ENCODE data around the gene COL13A1. TPM values are rescaled to one million over a fixed set of nuclear protein-coding genes. Genes with fewer than 3 reads are reported as not detected.

COL13A1 gene
- total RNA-seq, 4 donors from 2014 or later = 0.17 to 0.49 (median 0.44) TPM; not detected in 1

- TF ChIP-seq CTCF (IDR thresholded peaks at IDR 0.05; ENCODE audit: low read depth) = no peak
These were observed 177.5 kb downstream of the COL13A1 start for GRCh38 chr10:69979174-69979573.

- TF ChIP-seq CTCF (IDR thresholded peaks at IDR 0.05; ENCODE audit: low read depth) = no peak
These were observed 179.0 kb downstream of the COL13A1 start for GRCh38 chr10:69980672-69981071.

GRCh38 chr10:69988094-69988493 lies 186.4 kb downstream of the COL13A1 start:
- no peak for TF ChIP-seq CTCF (IDR thresholded peaks at IDR 0.05; ENCODE audit: low read depth)

- no peak for TF ChIP-seq CTCF (IDR thresholded peaks at IDR 0.05; ENCODE audit: low read depth)
These were observed 189.4 kb downstream of the COL13A1 start for GRCh38 chr10:69991151-69991550.

- TF ChIP-seq CTCF (IDR thresholded peaks at IDR 0.05; ENCODE audit: low read depth) = no peak
These were observed 192.6 kb downstream of the COL13A1 start for GRCh38 chr10:69994262-69994661.

- no peak for TF ChIP-seq CTCF (IDR thresholded peaks at IDR 0.05; ENCODE audit: low read depth)
These were observed 194.9 kb downstream of the COL13A1 start for GRCh38 chr10:69996611-69997010.

- TF ChIP-seq CTCF (IDR thresholded peaks at IDR 0.05; ENCODE audit: low read depth) = no peak
These were observed 198.6 kb downstream of the COL13A1 start for GRCh38 chr10:70000262-70000661.

All from subcutaneous adipose tissue (tissue), 4 donors.